Stimulated activated CD4-positive, alpha-beta T cell treated with anti-CD3 and anti-CD28 coated beads, Interleukin-4, amount 100 ng/mL, for 4 hours (primary cell): ENCODE results near the gene TMEM9B.
A peak's percentile ranks its signal among the peaks of the same experiment; 100 is the strongest.

Experiments used
- DNase-seq, 2 experiments: peaks; one replicate each; pipeline ENCODE4 v3.0.0-alpha.2; 2020

The TMEM9B gene

GRCh38 chr11:8928205-8928604 lies 36.0 kb downstream of the TMEM9B start:
- DNase-seq, result no peak

GRCh38 chr11:8927233-8927632 lies 37.0 kb downstream of the TMEM9B start:
- DNase-seq, result no peak

DNA sequence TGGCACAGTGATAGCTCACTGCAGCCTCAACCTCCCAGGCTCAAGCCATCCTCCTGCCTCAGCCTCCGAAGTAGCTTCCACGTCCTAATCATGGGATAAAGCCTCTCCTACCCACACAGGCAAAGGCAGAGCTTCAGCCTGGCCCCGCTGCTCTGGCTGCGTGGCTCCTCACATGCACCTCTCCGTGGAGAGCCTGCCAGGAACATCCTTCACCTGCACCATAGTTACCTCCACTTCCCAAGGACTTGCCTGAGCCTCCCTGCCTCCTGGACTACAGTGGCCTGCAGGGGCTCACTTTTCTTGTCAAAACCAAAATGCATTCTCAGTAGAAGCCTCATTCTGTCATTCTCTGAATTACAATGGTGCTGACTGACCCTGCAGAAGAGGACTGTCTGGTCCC lies 38.0 kb downstream of the TMEM9B start:
- no peak for DNase-seq

GRCh38 chr11:8925711-8926110 lies 38.5 kb downstream of the TMEM9B start:
- no peak for DNase-seq

DNA sequence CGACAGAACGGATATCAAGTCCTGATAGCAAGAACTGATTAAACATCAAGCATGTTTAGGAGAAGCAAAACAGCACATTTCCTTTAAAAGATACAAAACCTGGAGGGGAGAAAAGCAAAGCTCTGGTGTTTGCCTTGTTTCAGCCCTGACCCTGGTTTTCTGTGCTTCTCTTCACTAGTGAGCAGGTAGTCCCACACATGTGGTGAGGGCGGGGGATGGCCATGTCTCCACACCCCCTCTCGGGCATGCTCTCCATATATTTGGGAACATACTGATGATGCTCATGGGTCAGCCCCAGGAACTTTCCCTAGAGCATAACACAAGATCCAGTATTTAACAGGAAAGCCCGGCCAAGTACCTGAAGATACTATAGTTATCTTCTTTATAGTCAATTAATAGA lies 41.6 kb downstream of the TMEM9B start:
- DNase-seq, result no peak

DNA sequence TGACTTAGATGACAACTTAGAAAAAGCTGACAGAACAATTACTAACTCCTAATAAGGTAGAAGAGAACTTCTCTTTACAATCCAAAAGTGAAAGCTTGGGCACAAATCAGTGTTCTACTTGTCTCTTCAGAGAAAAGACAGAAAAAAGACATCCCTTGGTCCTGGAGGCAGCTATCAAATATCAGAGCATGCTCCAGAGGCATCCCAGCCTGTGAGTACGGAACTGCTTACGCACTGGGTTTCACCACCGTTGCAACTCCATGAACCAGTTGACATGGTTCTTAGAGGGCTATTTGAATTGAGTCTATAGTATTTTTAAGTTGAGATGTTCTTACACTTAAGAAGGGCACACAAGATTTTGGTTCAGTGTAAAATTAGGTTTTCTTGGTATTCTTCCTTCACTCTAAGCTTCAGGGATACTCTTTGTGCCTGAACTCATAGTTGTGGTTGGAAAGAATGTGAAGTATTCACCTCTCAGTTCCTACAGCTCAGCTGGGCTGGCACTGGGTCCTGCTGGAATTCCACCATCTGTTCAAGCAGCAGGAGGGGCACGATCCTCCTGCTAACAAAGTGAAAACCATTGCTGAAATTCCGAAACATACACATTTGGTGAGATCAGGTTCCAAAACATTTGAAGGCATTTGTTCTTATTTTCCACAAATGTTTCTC lies 47.0 kb downstream of the TMEM9B start:
- no peak for DNase-seq

- DNase-seq, result no peak
Measured at GRCh38 chr11:8914661-8915018, 49.6 kb downstream of the TMEM9B start.

GRCh38 chr11:8913961-8914660 lies 50.1 kb downstream of the TMEM9B start:
- DNase-seq, result peak; percentile 26

GRCh38 chr11:8911029-8911823 lies 53.0 kb downstream of the TMEM9B start, which contains the start of gene AKIP1:
Gene AKIP1 (plus strand): TSS chr11:8911189. CDS start chr11:8911450, 261 bp downstream.
- DNase-seq, result peak; percentile 72 to 83

DNA sequence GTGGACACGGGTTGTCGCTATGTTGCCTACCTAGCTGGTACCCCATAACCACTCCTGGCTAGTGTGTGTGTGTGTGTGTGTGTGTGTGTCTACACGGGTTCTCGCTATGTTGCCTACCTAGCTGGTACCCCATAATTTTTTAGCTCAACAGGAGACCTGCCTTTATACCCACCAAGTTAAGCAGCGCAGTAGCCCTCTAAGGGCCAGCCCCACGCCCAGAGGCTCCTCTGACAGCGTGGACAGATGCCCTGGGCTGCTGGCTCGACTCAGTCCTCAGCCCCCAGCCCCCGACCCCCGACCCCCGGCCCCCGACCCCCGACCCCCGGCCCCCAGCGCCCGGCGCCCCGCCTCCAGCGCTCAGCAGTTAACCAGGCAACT lies 53.6 kb downstream of the TMEM9B start:
- DNase-seq, result no peak

GRCh38 chr11:8908099-8908498 lies 56.1 kb downstream of the TMEM9B start:
- no peak for DNase-seq

- no peak for DNase-seq
Measured at GRCh38 chr11:8907116-8907515, 57.1 kb downstream of the TMEM9B start.

DNA sequence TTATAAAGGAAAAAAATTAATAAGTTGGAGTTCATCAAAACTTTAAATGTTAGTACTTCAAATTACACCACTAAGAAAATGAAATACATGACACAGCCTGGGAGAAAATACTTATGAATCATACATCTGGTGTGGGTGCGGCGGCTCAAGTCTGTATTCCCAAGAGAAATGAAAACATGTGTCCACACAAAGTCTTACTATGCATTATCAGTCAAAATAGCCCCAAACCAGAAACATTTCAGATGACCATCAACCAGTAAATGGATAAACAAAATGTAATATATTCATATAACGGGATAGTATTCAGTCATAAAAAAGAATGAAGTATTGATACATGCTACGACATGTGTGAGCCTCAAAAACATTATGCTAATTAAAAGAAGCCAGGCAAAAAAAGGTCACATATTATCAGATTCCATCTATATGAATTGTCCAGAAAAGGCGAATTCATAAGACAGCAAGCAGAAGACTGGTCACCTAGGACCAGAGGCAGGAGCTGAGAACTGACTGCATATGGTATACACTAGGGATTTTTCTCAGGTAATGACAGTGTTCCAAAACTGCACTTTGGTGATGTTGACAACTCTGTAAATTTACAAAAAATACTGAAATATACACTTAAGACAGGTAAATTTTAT lies 58.6 kb downstream of the TMEM9B start:
- no peak for DNase-seq

- no peak for DNase-seq
Measured at GRCh38 chr11:8899119-8899753, 65.0 kb downstream of the TMEM9B start.
